GM18502 (cell line): ENCODE results near the gene BTBD17.

ENCODE experiments used
- ATAC-seq: cut with Tn5 transposase; IDR thresholded peaks from one replicate; pipeline ENCODE4 v1.9.1; 2021; ENCODE audit warnings: mild to moderate bottlenecking; ENCODE audit not compliant: unreplicated experiment, poor library complexity

Gene BTBD17

DNA sequence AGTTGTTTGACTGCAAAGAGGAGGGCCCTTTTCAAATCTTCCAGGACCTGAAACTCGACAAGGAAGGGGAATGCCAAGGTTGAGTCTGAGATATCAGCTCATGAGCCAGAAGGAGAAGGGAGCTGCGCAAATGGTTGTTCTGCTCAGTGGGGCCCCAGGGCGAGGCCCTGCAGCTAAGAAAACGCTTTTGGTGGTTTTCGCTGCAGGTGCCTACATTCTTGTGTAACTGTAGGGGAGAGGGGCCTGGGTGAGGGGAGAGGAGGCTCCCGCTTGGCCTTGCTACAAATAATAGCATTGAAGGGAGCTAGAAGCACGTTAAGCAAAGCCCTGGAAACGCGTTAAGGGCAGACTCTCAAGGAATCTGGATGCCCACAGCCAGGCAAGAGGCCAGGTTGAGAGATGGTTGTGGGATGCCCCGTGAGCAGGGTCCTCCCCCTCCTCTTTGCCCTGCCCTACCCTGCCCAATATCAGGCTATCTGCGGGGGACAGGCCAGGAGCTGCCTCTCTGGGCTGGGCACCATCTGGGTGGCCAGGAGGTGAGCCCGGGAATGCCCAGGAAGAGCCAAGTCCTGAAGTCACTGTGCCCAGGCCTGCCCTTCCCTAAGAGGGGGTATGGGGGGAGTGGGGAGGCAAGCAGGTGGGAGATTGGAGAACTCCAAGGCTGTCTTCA is 27.6 kb upstream of the BTBD17 start:
- ATAC-seq: no peak

DNA sequence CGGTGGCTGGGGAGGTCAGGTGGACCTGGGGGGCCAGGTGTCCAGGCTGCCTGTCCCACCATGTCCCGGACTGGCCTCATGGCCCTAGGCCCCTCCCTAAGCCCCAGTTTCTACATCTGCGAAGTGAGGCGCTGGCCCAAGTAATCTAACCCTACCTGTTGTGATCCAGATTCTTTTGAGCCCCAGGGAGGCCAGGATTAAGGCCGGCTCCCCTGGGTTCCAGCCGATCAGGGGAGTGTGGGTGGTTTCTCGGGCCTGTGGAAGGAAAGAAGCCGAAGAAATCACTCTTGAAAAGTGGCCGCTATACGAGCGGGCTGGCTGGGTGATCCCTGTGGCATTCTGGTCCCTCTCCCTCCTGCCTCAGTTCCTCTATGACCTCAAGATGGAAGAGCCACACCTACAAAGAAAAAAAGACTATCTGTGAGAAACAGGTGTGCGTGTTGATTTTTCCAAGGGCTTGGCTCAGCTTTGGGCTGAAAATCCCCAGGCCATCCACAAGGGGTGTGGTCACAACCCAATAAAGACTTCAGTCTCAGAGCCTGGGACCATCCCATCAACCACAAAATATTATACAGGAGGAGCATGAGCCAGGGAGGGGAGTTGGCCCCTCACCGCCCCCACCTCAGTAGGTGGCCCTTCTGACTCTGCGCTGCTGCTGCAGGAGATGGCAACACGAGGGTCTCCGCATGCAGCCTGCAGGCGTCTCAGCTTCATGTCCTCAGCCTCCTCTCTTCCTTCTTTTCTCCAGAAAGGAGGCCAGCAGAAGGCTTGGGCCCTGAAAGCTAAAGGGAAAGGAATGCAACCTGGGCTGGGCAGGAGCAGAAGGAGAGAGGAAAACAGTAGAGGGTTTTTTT is 25.9 kb upstream of the BTBD17 start:
- no peak for ATAC-seq

DNA sequence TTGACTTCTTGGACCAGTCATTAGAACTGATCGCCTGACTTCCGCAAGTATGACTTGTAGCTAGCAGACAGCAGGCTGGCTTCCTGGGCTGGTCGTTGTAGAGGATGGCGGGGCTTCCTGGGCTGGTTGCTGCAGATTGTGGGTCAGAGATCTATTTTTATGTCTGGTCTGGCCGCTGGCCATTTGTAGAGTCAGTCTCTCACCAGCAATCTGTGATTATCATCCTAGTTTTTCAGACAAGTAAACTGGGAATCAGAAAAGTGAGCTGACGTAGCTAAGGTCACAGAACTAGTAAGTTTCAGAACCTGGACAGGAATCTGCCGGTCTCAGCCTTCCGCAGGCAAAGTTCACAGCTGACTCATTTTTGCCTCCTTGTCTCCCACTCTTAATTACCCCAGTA is 24.7 kb upstream of the BTBD17 start:
- ATAC-seq: no peak

DNA sequence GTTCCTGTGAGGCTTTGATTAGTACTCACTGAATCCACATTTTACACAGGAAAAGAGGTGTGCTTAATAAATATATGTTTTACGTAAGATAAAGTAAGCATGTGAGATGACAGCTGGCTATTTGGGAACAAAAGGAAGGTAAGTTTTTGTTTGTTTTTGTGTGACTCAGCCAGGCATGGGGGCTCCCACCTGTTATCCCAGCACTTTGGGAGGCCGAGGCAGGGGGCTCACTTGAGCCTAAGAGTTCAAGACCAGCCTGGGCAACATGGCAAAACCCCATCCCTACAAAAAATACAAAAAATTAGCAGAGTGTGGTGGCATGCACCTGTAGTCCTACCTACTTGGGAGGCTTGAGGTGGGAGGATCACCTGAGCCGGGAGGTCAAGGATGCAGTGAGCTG is 23.5 kb upstream of the BTBD17 start:
- ATAC-seq: no peak

DNA sequence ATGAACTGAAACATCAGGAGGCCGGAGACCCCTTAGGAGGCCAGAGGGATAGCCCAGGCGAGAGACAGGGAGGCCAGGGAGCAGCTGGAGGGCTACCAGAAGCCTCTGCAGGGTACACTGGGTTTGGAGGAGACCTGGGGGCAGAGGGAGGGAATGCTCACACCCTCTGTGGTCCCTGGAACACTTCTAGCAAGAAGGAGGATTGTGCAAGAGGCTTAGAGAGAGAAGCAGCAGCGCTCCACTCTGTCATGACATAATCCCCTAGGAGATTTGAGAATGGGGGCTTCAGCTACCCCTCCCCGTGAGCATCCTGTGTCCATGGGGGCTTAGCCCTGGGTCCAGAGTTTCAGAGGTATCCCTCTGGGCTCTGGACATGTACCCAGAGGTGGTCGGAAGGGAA is 21.5 kb upstream of the BTBD17 start:
- no peak for ATAC-seq

DNA sequence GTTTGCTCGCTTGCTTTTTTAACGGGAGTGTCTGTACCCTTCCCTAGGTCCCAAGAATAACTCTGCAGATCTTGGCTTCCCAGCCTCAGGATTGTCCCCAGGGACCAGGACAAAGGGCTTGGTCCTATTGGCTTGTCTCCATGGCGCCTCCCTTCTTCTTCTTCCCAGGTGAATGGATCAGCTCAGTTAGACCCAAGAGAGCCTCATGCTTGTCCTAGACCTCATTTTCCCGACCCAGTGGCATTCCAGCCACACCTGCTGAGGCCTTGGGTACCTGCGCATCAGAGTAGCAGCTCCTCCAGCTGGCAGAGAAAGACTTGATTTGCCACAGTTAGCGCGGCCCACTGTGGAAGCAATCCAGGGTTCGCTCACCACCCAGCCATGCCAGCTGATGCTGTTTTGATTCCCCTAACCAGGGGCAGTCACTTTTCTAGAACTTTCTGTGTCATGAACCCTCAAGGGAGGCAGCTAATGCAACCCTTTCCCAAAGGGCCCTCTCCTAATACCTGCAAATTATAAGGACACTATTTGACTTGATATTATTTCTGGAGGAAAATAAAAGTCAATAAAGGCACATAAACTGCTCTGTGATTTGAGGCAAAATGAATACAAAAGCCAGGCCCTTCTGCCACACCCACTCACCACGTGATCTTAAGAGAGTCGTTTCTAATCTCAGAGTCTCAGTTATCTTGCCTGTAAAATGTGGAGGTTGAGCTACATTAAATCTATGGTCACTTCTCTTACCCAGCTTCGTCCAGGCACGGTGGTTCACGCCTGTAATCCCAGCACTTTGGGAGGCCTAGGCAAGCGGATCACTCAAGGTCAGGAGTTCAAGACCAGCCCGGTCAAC is 19.5 kb upstream of the BTBD17 start:
- ATAC-seq: no peak

DNA sequence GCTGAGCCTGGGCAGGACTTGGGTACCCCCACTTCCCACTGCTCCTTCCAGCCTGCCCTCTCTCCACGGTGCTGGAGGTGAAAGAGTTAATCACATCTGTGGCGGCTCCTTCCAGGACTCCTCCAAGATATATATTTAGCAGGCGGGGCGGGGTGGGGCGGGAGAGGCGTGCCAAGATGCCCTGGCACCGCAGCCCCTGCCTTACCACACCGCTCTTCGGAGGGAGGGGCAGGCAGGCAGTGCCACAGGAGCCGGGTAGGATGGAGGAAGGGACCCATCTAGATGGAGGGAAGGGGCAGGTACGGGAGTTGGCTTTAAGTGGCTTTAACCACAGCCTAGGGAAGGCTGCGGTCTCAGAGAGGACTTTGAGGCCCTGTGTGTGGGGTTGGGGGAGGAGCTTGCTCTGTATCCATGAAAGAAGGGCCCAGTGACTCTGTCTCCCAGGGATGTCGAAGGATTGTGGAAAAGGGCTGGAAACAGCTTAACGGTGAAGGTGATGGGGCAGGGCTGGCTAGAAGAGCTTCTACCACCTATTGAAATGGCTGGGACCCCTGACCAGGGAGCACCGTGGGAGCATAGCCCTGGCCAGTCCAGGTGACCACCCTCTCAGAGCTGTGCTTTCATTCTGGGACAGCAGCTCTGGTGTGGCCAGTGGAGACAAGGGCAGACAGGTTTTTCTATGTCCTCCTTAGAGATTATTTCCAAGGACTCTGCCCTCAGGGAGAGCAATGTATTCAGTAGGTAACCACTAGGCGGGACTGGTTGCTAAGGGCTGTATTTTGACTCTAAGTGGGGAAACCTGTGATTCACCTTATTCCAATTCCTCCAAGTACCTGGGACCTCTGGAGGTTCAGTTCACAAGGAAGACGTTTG is 18.7 kb upstream of the BTBD17 start:
- no peak for ATAC-seq

DNA sequence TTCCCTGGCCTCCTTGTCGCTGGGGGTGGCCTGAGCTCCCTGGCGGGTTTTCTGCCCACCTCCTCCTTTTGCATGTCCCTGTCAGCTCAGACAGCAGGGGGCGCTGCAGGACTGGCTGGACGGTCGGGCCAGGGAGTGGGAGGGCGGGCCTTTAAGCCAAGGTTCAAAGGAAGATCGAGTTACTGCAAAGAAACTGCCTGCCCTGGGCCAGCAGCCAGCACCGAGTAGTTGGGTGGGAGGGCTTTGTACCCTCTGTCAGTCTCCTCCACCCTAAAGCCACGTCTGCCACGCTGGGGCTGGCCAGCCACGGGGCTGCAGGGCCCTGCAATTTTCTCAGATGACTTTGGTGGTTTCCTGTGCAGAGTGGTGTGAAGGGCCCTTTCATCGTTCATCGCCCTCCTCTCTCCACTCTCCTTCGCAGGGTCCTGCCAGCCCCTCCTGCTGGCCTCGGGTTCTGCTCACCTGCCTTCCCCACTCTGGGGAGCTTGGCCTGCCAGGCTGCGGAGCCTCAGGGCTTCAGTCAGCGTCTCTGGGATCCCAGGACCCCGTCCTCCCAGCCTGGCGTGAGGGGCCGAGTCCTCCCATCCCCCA is 17.9 kb upstream of the BTBD17 start:
- ATAC-seq: peak; percentile 71

DNA sequence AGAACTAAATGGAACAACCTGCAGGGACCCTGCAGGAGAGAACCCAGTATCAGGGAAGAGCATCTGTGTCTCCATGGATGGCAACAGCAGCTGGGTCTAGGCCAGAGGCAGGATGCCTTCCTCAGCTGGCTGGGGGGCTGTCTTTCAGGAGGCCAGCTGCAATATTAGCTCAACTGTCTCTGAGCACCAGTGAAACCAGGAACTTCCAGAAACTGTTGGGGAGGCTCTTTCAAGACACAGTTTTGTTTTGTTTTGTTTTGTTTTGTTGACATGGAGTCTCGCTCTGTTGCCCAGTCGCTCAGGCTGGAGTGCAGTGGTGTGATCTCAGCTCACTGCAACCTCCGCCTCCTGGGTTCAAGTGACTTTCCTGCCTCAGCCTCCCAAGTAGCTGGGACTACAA is 13.2 kb upstream of the BTBD17 start:
- no peak for ATAC-seq

DNA sequence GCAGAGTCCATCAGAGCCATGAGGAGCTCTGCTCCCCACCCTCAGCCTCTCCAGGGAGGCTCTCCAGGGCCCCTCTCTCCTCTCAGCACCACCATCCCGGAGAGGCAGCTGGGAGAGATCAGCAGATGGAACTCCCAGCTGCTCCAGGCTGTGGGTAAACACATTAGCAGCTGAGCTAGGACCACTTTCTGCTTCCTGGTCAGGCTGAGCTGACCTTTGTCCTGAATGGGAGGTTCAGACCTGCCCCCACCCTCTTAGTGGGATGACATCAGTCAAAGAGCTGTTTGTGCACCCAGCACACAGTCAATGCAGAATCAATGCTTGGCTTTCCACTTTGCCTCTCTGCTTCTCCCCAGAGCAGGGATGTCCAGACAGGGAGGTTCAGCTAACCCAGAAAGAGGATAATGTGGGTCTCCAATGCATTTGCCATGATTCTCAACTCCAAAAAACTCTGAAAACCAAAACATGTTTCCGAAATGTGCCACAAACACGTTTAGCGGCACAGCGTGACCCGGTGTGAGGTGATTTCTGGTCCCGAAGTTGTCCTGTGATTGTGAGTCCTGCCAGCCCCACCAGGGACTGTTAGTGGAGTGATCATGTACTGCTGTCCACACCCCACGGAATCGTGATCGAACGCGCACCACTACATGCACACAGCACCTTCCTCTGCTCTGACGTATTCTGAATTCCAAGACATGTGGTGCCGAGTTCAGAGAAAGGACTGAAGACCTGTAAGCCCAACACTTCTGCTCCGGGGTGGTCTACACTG is 12.4 kb upstream of the BTBD17 start:
- no peak for ATAC-seq

DNA sequence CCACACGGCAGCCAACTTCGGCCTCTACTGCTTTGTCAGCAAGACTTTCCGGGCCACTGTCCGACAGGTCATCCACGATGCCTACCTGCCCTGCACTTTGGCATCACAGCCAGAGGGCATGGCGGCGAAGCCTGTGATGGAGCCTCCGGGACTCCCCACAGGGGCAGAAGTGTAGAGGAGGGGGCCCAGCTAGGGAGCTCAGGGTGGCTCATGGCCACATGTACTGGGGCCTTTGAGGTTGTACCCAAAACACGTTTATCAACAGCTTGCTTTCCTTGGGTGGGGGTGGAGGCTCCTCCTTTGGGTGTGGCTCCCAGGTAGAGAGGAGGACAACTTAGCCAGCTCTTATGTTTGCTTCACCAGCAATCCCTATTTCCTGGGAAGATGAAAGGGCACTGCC is 10.8 kb upstream of the BTBD17 start:
- ATAC-seq: no peak

DNA sequence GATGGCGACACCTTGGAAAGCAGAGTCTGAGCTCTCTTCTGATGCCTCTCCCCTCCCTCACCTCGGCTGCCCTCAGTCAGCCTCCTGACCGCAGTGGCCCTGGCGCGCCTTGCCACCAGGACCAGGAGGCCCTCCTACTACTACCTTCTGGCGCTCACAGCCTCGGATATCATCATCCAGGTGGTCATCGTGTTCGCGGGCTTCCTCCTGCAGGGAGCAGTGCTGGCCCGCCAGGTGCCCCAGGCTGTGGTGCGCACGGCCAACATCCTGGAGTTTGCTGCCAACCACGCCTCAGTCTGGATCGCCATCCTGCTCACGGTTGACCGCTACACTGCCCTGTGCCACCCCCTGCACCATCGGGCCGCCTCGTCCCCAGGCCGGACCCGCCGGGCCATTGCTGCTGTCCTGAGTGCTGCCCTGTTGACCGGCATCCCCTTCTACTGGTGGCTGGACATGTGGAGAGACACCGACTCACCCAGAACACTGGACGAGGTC is 10.0 kb upstream of the BTBD17 start:
- no peak for ATAC-seq

DNA sequence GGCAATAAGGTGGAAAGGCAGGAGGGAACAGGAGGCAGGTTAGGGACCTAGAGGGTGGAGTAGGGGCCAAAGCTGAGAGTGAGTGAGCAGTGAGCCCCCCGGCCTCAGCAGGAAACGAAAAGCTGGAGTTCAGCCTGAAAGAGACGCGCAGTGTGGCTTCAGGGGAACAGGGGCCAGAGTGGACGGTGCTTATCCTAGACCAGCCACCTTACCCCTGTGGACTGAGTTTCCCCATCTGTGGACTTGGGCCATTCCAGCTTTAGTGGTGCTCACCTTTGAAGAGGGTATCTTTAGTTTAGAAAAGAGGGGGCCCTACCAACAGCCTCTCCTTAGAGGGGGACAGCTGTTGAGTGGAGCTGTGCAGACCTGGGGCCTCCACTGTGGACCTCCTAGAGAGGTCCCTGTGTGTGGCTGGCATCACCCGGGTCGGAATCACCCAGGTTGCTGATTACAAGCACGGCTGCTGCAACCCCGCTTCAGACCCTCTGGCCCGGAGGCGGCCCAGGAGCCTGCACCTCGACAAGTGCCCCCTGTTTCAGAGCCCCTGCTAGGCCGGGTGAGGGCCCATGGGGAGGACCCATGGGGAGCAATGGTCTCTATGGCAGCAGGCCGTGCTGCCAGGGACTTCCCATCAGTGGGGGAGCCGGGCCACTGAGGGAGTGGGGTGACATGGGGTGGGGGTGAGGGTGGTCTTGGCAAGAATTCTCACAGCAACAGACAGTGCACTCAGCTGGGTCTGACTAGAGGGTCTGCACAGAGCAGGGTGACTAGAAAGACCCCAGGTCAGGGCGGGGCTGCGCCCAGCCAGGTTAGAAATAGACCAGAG is 8.2 kb upstream of the BTBD17 start:
- no peak for ATAC-seq

DNA sequence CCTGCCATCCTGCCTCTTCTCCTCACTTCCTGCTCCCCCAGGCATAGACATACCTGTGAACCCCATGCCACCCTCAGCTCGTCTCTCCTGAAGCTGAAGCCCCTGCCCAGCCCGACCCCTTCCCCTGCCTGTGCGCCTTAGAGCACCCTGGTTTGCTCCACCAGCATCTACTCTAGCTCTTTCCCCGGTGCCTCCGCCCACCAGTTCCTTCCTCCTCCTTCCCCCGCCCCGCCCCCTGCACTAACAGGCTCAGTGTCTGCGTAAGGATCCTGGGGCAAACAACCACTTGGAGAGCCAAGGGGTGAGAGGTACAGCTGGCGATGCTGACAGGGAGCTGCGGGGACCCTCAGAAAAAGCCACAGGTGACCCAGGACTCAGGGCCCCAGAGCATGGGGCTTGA is 7.6 kb upstream of the BTBD17 start:
- ATAC-seq: no peak

DNA sequence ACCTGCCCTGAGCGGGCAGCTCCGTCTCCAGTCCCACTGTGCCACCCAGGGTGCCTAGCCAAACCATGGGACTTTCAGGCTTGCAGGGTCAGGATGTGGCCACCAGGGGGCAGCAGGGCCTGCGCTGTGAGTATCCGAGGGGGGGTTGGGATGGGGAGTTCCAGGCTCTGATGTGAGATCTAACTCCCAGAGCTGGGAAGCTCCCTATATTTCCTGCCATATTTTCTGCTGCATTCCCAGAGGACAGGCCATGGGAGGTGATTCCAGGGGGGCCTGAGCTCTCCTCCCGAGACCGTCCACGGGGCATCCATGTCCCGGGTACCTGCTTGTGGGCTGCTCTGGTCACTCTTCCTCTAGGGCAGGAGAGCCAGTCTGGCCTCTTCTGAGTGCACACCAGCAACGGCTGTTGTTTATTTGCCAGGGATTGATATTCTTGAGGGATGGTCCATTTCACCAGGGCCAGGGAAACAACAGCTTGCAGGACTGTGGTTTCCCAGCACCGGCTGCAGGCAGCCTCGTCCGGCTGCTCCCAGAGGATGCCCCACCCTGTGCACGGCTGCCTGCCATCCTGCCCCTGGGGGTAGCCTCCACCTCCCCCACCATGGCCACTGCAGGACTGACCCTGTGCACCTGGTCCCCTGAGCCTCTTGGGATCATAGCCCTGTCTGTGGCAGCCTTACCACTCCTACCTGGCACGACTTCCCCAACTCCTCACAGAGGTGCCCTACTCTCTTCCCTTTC is 6.8 kb upstream of the BTBD17 start:
- ATAC-seq: no peak

DNA sequence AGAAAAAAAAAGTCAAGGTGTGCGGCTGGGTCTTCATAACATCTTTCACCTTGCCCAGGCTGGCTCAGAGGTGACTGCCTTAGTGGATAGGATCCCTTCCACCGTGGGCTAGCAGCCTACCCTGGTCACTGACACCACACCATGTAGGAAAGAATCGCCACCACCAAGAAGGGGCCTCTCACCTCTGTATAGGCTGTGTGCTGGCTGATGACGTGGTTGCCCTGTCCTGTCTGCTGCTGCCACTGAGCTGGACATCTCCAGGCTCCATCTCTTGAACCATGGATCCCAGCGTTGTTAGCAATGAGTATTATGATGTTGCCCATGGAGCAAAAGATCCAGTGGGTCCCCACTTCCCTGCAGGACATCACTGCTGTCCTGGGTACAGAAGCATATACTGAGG is 5.5 kb upstream of the BTBD17 start, which contains the start of gene GPR142:
Gene GPR142 (plus strand): TSS at position 301 of the 400 bp plus-strand sequence. CDS start 2,035 bp downstream, outside the sequence.
- ATAC-seq: no peak

DNA sequence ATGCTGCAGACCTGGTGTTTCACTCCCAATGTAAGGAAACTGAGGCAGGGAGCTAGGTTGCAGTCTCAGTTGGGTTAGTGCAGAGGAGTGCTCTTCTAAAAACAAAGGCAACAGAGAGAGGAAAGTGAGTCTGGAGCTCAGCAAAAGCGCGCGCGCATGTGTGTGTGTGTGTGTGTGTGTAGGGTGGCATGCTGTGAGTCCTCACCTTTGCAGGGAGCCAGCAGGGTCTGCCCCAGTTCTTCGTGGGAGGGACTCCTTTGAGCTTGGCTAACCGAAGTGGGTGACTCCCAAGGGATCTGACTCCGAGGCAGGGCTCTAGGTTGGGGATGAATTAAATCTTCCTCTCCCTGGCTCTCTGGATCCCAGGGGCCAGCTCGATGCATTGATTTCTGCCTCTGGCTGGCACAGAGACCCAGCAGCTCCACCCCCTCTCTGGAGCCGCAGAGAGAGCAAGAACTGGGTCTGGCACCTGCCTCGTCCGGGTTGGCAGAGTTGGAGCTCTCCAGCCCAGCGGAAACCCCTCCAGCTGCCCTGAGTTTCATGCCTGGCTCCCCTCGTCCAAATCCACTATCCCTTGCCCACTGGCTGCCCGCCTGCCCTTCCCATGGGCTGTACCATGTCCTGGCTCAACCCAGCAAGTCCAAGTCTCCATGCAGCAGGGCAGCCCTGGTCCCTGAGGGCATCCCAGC is 1.3 kb upstream of the BTBD17 start:
- no peak for ATAC-seq
